NCI-H146 treated with DMSO at 0.1 percent for 48 hours (cell line): ENCODE measurements around the gene KCNJ18.
"Not testable (repeated sequence)": the region's sequence is repeated elsewhere in the genome, so short reads cannot be mapped to it uniquely, and the experiment has no call there.

Experiments used
- DNase-seq: peaks from one replicate; lab custom pipeline; 2025; ENCODE audit not compliant: unreplicated experiment; lab: John Stamatoyannopoulos, UW

Gene KCNJ18

DNA sequence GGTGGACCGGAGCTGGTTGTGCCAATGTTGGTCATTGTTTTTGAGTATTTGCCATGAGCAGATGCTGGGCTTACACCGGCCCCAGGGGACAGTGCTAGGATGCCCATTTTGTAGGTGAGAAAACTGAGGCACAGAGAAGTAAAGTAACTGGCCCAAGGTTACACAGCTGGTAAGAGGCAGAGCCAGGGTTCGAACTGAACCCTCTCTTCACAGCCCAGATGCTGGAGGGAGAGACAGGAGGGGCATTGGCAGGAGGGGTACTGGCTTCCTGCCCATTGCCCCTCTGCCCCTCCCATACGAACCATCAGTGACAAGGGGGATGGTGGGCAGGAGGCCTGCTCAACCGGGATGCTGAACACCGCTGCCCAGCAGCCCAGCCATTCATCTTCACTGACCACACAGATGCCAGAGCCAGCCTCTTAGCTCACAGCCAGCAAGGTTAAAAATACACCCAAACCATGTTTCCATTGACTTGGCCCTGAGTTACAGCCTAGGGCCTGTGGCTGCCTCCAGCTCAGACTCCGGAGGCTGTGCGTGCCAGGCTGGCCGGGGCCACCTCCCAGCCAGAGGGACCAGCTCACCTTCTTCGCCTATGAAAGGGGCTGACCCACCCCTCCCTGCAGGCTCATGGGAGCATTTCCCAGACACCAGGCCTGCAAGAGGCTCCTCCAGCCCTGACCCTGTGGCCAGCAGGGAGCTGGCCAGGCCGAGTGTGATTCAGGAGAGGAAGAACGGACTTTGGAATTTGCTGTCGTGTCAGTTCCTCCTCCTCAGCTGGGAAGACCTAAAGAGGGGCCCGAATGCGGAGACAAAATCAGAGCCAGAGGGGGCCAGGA is 57.6 kb downstream of the KCNJ18 start:
- DNase-seq = not testable (repeated sequence)

DNA sequence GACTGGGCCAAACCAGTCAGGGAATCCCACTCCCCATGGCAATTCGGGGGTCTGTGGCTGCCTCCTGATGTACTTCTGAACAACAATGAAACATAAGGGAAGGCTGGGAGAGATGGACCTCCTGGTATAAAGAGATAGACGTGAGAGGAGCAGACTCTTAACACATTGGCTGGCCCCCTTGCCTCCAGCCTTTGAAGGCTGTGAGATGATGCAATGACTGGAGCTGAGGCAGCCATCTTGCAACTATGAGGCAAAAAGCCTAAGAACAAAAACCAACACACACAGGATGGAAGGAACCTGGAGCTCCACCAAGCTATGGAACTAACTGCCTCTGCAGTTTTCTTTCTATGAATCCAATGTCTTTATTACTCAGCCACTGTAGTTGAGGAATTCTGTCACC is 58.8 kb downstream of the KCNJ18 start:
- DNase-seq = not testable (repeated sequence)
